HG03064 (cell line): ENCODE data around the gene EDEM2.
"Not testable (repeated sequence)": the region's sequence is repeated elsewhere in the genome, so short reads cannot be mapped to it uniquely, and the experiment has no call there.

Experiments
- ATAC-seq: cut with Tn5 transposase; IDR thresholded peaks from one replicate; pipeline ENCODE4 v1.9.1; 2021; ENCODE audit warnings: low read depth; ENCODE audit not compliant: unreplicated experiment

Gene EDEM2, protein sequence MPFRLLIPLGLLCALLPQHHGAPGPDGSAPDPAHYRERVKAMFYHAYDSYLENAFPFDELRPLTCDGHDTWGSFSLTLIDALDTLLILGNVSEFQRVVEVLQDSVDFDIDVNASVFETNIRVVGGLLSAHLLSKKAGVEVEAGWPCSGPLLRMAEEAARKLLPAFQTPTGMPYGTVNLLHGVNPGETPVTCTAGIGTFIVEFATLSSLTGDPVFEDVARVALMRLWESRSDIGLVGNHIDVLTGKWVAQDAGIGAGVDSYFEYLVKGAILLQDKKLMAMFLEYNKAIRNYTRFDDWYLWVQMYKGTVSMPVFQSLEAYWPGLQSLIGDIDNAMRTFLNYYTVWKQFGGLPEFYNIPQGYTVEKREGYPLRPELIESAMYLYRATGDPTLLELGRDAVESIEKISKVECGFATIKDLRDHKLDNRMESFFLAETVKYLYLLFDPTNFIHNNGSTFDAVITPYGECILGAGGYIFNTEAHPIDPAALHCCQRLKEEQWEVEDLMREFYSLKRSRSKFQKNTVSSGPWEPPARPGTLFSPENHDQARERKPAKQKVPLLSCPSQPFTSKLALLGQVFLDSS

DNA sequence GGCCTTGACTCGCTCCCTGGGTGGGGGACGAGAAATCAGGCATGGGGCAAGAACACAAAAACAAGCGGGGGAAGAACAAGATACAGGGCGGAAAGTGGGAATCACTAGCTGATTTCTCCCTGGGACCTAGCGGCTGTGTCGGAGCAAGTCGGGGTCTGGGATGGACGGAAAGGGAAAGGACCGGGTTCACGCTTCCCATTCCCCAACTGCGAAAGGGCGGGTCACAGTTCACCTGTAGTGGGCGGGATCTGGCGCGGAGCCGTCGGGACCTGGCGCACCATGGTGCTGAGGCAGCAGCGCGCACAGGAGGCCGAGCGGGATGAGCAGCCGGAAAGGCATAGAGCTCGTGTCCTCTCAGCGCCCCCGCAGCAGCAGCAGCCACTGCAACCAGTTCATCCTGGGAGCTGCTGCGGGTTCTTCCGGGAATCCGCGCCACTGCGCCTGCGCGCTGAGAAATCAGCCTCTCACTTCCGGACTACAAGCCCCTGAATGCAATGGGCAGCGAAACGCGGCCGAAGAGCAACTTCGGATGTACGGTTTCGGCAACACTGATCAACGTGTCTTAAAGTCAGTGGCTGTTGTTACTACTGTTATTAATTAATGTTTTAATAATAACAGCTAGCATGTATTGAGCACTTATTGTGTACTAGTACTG, at the start of gene EDEM2:
EDEM2 (minus strand) TSS at position 417 of the 655 bp plus-strand sequence; CDS start at position 339, 78 bp downstream.
- peak; percentile 64 for ATAC-seq

DNA sequence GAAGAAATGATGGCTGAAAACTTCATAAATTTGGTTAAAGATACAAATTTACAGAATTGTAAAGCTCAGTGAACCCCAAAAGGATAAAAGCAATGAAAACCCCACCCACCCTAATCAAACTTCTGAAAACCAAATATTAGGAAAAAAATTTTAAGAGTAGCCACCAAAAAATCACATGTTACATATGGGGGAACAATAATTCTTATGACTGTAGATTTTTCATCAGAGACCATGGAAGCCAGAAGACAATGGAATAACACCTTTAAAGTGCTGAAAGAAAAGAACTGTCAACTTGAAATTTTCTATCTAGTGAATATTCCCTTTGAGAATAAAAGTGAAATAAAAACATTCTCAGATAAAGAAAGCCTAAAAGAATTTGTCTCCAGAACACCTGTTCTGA, 49.2 kb upstream of the EDEM2 start:
- no peak for ATAC-seq

DNA sequence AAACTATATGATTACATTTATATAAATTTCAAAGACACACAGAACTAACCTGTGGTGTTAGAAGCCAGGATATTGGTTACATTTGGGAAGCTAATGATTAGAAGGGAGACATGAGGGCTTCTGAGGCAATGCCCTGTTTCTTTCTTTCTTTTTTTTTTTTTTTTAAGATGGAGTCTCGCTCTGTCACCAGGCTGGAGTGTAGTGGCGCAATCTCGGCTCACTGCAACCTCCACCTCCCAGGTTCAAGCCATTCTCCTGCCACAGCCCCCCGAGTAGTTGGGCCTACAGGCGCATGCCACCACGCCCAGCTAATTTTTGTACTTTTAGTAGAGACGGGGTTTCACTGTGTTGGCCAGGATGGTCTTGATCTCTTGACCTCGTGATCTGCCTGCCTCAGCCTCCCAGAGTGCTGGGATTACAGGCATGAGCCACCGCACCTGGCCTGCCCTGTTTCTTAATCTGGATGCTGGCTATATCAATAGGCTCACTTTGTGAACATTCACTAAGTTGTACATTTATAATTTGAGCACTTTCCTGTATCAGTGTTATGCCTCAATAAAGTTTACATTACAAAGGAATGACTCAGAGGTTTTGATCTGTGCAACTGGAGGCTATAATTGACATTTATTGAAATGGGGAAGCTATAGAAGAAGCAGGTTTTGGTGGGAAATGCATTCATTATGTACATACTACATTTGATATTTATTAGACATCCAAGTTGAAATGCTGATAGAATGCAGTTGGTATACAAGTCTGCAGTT, 46.1 kb upstream of the EDEM2 start:
- not testable (repeated sequence) for ATAC-seq

DNA sequence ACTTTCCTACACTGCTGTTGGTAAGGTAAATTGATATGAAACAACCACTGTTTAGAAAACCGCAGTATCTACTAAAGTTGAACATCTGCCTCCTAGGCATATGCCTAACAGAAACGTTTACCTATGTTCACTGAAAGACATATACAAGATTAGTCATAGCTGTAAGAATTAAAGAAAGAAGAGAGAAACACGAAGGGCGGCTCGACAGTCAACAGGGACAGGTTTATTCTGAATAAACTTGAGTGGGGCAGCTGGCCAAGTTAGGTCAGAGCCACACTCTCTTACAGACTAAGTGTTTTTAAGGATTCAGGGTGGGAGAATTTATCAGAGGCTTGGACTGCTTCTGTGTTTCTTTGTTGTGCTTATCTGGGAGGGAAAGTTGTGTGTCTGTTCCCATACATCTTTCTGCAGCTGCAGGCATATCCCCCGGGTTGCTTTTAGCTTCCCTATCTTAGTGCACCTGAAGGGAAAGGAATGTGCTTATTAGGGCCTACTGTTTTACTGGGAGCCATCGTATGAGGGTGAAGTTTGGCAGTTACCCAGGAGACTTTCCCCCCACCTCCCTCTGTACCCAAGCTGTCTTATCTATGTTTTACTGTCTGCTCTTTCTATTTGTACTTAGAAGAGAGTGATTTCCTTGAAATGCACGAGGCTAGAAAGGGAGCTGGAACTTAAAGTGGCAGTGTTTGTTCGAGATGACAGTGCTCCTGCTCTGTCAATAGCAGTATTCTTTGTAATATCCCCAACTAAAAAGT, 45.2 kb upstream of the EDEM2 start:
- ATAC-seq = no peak

DNA sequence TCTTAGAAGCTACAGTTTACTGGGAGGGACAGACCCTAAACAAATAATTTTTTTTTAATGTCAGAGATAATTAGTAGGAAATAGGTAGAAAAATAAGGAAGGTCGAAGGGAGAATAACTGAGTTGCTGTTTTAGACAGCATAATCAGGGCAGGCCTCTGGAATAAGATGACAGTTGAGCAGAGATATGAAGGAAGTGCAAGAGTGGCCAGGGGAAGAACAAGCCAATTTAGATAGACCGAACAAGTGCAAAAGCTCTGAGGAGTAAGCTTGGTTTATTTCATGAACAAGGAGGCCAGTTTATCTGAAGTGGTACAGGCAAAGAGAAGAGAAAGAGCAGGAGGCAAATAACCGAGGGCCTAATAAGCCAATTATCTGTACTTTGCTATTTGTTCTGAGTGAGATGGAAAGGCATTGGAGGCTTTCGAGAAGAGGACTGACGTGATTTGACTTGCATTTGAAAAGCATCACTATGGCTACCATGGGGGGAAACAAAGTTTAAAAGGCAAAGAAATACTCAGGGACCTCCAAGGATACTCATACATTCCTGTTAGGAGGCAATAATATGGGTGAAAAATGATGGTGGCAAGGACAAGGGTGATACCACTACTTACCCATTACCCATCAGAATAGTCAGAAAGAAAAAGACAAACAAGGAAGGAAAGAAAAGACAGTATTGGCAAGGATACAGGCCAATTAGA, 44.4 kb upstream of the EDEM2 start:
- no peak for ATAC-seq

DNA sequence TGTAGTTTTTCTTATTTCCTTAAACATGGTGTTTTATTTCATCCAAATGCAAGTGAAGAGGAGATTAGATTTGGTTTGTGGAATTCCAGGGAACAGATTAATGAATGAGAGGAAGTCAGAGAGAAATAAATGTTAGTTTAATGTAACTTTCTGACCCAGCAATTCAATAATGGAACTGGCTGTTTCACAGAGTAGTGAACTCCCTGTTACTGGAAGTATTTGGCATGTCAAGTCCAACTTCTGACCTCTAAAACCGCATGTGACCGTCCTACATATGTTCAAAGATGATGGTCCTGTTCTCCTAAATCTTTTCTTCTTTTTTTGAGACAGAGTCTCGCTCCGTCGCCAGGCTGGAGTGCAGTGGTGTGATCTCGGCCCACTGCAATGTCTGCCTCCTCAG, 43.4 kb upstream of the EDEM2 start:
- no peak for ATAC-seq

DNA sequence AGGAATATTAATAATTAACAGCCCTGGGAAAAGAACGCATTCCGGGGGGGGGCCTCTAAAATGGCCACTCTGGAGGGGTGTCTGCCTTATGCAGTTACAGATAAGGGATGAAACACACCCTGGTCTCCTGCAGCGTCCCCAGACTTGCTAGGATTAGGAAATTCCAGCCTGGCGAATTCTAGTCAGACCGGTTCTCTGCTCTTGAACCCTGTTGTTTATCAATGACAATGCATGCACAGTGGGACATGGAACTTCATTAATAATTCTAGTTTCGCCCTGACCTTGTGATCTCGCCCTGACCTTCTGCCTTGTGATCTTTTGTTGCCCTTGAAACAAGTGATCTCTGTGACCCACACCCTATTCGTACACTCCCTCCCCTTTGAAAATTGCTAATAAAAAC, 42.1 kb upstream of the EDEM2 start:
- not testable (repeated sequence) for ATAC-seq

DNA sequence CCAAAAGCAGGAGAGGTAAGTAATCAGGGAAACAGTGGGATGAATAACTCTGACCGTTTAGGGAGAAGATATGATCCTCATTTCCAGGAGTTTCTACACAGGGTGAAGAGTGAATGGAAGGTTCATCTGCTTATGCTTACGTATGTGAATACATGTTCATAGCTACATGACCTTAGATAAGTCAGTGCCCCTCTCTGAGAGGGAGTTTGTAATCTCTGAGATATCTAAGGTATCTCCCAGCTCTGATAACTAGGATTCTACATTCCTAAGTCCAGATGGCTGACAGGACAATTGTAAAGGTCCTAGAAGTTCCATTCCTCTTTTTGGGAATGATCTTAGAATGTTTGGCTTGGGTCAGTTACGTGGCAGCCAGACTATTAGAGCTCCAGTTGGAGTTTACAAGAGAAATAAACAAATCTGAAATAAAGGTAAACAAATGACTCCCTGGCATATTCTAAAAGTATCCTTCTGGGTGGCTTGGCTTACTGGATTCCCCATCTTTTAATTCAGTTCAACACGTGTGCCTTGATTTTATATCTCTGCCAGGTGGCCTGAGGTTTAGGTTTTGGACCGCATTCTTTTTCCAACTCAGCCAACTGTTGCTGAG, 40.6 kb upstream of the EDEM2 start:
- no peak for ATAC-seq

DNA sequence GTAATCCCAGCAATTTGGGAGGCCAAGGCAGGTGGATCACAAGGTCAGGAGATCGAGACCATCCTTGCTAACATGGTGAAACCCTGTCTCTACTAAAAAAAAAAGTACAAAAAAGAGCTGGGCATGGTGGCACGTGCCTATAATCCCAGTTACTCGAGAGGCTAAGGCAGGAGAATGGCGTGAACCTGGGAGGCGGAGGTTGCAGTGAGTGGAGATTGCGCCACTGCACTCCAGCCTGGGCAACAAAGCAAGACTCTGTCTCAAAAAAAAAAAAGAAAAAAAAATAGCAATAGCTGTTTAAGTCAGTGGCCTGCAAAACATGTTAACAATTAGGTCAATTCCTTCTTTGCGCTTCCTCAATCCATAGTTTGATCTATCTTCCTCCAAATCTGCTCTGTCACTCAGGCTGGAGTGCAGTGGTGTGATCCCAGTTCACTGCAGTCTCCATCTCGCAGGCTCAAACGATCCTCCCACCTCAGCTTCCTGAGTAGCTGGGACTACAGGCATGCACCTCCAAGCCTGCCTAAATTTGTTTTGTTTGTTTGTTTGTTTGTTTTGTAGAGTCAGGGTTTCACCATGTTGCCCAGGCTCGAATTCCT, 39.7 kb upstream of the EDEM2 start:
- not testable (repeated sequence) for ATAC-seq

DNA sequence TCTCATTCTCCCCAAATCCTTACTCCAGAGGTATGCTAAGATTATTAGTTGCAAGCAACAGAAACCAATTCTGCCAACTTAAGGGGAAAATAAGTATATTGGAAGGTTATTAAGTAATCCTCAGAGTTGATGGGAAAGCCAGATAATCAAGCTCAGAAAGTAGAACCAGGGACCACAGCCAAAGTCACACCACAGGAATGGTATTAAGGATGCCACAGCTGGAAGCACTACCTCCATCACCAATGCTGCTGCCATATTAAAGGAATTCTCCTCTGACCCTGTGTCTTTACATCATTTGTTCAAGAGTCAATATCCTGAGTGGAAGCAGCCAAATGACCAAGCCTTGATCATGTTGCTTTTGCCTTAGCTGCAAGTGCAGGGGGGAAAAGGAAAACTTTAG, 34.6 kb upstream of the EDEM2 start:
- no peak for ATAC-seq

DNA sequence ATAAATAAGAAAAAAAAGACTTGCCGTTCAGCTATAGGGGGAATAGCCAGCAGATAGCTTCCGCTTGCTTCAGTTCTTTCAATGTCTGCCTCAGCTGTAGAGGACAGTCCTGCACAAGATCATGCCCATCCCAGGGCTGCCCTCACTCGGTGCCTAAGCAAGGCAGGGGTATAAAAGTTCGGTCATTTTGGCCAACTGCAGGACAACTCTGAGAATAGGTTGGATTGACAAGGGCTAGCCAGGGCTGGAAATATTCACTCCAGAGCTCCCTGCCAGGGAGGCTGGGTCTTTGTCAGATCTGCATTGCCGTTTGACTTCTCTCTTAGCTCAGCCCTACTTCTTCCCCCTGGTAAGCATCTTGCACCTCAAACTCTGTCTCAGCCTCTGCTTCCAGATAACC, 33.1 kb upstream of the EDEM2 start:
- no peak for ATAC-seq

DNA sequence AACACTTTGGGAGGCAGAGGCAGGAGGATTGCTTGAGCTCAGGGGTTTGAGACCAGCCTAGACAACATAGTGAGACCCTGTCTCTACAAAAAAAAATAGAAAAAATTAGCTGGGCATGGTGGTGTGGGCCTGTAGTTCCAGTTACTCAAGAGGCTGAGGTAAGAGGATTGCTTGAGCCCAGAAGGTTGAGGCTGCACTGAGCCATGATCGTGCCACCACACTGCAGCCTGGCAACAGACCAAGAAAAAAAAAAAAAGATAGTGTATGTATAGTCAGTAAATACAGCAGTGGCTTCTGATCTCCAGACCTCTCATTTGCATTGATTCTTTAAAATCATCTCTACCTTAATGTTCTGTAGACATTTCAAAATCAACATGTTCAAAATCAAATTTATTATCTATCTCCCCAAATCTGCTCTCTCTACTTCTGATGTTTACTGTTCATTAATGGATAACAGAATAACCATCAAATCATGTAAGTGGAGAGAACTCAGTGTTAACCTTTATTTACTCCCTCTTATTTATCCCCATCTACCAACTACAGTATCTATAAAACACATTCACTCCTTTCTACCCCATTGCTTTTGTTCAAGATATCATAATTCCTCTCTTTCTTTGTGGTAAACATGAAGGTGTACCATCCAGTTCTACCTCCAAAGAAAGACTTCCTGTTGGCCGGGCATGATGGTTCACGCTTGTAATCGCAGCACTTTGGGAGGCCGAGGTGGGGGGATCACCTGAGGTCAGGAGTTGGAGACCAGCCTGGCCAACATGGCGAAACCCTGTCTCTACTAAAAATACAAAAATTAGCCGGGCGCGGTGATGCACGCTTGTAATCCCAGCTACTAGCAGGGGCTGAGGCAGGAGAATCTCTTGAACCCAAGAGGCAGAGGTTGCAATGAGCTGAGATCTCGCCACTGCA, 32.4 kb upstream of the EDEM2 start:
- ATAC-seq = no peak

DNA sequence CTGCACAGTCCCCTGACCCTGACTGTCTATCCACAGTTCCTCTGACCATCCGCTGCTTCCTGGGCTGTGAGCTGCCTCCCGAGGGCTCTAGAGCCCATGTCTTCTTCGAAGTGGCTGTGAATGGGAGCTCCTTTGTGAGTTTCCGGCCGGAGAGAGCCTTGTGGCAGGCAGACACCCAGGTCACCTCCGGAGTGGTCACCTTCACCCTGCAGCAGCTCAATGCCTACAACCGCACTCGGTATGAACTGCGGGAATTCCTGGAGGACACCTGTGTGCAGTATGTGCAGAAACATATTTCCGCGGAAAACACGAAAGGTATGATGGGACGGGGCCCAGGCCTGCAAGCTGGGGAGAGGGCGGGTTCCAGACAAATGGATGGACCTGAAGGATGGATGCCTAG, 29.0 kb upstream of the EDEM2 start:
- ATAC-seq = no peak

DNA sequence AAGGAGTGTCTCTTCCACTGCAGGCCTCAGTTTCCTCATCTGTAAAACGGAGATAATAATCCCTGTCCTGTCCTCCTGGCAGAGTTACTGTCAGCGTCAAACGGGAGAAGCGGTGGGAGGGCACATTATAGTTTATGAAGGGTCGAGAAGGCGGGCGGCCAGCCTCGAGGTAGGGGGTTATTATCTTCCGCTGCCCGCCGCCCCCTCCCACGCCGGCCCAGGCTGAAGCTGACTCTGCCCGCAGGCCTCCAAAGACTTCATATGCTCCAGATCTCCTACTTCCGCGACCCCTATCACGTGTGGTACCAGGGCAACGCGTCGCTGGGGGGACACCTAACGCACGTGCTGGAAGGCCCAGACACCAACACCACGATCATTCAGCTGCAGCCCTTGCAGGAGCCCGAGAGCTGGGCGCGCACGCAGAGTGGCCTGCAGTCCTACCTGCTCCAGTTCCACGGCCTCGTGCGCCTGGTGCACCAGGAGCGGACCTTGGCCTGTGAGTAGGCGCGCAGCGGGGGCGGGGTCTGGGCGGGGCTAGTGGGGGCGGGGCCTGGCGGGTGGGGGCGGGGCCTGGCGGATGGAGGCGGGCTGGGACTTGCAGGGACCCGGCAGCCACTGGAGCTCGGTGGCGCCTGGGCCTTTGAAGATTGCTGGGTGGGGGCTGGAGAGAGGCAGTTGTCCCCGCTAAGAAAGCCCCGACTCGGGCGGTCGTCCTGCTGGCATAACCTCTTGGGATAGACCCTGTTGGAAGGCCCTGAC, 27.5 kb upstream of the EDEM2 start:
- ATAC-seq = no peak

DNA sequence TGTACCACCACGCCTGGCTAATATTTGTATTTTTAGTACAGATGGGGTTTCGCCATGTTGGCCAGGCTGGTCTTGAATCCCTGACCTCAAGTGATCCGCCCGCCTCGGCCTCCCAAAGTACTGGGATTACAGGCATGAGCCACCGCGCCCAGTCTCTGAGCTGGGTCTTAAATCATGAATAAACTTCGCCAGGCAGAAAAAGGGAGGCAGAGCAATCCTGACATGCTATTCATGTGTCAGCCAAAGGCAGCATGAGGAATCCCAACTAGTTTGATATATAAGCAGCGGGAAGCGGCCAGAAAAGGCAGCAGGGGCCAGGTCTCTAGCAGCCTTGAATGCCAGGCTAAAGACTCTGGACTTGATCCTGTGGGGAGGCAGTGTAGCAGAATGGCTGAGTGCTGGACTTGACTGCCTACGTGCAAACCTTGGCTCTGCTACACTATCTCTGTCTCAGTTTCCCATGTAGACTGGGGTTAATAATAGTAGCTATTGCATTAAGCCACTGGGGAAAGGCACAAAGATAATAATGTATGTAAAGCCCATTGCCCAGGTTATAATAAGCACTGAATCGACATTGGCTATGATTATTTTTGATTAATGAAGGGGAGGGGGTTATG, 26.5 kb upstream of the EDEM2 start:
- ATAC-seq = no peak

DNA sequence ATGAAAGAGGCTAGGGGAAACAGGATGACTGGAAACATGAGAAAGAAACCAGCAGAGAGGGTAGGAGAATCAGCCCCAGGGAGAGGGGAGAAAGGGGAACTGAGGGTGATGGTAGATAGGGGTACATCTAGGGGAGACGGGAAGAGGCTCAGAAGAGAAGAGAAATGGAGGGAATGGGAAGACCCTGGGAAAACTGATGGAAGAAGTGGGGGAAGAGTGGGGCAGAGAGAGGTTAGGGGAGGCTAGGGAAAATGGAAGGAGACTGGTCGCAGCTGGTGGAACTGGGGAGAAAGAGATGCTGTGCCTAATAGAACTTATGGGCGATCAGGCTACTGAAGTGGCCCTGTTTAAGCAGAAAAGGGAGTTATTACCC, 25.3 kb upstream of the EDEM2 start:
- no peak for ATAC-seq
